NB4 (cell line): Measurements from ENCODE around the gene SAT1.

ENCODE experiments used
- POLR2A ChIP-seq: IDR thresholded peaks from 2 replicates; pipeline ENCODE4 v1.6.1; 2011; ENCODE audit warnings: mild to moderate bottlenecking; ENCODE audit not compliant: insufficient read length; ENCODE audit errors: extremely low read depth
- TF ChIP-seq, protein P1 (sequence below): IDR thresholded peaks from one replicate; pipeline ENCODE4 v1.5.1; 2012; ENCODE audit warnings: low read depth, low read length
- TF ChIP-seq, protein P2 (sequence below): IDR thresholded peaks from 2 replicates; pipeline ENCODE4 v1.6.1; 2011; ENCODE audit warnings: low read depth, low read length

DNA sequence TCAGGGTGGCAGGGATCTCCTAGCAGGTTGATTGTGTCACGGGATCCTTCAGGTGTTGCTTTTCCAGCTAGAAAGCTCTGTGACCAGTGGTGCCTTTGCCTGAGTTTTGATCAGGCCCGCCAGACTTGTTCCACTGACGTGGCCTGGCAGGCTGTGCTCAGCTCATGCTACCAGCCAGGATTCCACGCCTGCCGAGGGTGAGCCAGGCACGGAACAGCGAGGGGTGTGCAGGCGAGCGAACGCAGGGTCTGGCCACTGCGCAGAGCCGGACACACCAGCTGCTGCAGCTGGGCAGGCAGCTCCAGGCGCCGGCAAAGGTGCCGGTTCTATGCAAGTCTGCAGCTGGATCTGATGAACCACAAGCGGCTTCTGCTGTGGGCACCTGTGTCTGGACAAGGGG lies 17.1 kb upstream of the SAT1 start:
- TF ChIP-seq, protein P1, sequence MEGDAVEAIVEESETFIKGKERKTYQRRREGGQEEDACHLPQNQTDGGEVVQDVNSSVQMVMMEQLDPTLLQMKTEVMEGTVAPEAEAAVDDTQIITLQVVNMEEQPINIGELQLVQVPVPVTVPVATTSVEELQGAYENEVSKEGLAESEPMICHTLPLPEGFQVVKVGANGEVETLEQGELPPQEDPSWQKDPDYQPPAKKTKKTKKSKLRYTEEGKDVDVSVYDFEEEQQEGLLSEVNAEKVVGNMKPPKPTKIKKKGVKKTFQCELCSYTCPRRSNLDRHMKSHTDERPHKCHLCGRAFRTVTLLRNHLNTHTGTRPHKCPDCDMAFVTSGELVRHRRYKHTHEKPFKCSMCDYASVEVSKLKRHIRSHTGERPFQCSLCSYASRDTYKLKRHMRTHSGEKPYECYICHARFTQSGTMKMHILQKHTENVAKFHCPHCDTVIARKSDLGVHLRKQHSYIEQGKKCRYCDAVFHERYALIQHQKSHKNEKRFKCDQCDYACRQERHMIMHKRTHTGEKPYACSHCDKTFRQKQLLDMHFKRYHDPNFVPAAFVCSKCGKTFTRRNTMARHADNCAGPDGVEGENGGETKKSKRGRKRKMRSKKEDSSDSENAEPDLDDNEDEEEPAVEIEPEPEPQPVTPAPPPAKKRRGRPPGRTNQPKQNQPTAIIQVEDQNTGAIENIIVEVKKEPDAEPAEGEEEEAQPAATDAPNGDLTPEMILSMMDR, result no peak
- no peak for TF ChIP-seq POLR2A
- TF ChIP-seq, protein P2, sequence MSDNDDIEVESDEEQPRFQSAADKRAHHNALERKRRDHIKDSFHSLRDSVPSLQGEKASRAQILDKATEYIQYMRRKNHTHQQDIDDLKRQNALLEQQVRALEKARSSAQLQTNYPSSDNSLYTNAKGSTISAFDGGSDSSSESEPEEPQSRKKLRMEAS, result no peak
